Activated T-cell treated with anti-CD3 and anti-CD28 coated beads for 24 hours (primary cell): ENCODE results near the gene IWS1.
"Not testable (repeated sequence)": the region's sequence is repeated elsewhere in the genome, so short reads cannot be mapped to it uniquely, and the experiment has no call there.

Experiments used
- DNase-seq: peaks from one replicate; pipeline ENCODE4 v3.0.0-alpha.2; 2020; ENCODE audit warnings: low read depth

IWS1 gene

DNA sequence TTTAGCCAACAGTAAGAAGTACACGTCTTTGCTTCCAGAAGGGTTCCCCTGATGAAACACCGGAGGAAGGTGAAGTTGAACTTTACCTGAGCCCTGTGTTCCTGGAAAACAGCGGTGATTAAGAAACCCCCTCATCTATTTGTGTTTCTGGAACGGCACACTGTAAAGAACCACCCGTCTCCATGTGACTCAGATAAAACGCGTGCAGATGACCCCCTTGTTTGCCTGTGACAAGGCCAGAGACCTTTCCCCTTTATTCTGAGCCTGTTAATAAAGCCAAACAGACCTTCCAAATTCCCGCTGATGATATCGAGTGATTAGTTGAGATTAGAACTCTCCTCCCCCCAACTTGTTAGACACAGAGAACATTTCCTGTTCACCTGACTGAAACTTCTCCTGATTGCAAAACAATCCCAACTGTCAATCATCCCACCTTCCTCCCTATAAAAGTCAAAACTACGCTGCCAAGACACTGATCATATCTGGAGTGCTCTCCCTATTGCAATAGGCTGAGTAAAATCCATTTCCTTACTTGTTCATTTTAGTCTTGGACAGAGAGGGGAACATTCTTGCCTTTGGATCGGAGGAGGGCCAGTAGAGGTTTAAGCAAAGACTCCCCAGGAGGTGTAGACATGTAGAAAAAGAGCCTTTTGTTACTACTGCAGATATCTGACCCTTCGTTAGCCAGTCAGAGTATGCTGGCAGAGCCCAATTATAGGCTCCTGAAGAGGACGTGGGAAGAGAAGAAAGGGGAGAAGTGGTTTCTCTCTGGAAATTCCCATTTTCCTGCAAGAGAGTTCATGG is 914 bp upstream of the IWS1 start:
- DNase-seq = no peak

GRCh38 chr2:127525691-127526131 is 578 bp downstream of the IWS1 start:
- no peak for DNase-seq

GRCh38 chr2:127524198-127524834 is 2.0 kb downstream of the IWS1 start:
- not testable (repeated sequence) for DNase-seq

DNA sequence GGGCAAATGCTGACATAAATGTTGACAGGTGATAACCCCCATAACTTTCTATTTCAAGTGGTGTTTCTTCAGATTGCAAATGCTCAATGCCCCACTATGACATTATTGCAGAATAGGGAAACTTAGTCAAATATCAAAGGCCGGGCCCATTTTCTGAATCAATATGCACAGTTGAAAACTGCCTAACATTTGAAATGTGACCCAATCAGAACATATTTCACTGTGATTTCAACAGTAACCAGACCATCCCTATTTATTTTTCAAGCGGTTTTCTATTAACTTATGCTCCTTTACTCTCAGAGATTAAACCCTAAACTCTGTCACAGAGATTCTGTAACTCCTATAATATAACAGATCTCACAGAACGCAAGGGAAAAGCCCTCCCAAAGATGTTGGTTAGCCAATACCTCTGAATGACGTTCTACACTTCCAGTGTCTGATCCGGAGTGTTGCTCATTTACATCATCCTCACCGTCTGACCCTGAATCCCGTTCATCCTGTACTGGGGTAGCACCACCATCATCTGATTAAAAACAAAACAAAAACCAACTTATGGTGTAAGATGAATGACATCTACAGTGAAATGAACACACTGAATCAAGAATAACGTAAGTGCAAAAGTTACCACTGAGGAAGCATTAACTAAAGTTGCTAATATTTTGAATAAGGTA is 2.9 kb downstream of the IWS1 start:
- DNase-seq = no peak

- no peak for DNase-seq
Observed at GRCh38 chr2:127520424-127520823, 5.9 kb downstream of the IWS1 start.

DNA sequence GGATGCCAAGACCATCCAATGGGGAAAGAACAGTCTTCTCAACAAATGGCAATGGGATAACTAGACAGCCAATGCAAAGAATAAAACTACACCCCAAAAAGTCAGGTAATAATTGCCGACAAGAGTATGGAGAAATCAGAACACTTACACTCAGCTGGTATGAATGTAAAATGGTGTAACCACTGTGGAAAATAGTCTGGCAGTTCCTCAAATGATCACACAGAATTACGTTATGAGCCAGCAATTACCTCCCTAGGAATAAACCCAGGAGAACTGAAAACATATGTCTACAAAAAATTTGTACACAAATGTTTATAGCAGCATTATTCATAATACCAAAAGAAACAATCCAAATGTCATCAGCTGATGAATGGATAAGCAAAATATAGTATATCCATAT is 8.8 kb downstream of the IWS1 start:
- no peak for DNase-seq

DNA sequence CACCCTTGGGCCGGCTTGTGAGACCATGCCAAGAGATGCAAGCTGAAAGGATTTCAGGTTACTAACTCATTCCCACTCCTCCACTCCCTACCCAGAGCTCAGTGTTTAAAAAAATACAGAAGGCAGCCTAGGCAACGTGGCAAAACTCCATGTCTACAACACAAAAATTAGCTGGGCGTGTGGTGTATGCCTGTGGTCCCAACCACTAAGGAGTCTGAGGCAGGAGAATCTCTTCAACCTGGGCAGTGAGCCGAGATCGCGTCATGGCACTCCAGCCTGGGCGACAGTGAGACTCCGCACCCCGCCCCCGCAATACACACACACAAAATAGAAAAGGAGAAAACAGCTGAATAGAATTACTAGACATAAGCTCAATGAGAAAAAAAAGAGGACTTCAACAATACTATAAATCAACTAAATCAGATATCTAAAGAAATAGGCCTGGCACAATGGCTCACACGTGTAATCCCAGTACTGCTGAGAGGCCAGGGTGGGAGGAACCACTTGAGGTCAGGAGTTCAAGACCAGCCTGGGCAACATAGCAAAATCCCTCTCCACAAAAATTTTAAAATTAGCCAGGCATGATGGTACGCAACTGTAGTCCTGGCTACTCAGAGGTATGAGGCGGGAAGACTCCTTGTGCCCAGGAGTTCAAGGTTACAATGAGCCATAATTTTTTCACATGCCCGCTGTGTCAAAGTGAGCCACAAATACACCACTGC is 10.1 kb downstream of the IWS1 start:
- no peak for DNase-seq

GRCh38 chr2:127515383-127515915 is 10.8 kb downstream of the IWS1 start:
- no peak for DNase-seq

DNA sequence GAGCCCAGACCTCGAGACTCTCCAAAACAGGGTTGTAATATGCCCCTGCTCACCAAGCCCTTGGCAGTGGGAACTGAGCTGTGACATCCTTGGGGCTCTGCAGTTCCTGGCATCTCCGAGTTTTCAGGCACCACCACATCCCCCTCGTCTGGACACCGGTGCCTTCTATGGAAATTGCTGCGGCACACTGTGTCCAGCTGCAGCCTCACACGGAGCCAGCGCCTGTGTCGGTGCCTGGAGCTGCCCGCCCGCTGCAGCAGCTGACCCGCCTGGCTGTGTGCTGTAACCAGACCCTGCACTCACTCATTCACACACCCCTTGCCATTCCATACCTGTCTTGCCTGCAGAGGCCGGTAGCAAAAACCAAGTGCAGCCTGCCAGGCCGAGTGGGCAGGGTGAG is 11.8 kb downstream of the IWS1 start:
- DNase-seq = no peak

DNA sequence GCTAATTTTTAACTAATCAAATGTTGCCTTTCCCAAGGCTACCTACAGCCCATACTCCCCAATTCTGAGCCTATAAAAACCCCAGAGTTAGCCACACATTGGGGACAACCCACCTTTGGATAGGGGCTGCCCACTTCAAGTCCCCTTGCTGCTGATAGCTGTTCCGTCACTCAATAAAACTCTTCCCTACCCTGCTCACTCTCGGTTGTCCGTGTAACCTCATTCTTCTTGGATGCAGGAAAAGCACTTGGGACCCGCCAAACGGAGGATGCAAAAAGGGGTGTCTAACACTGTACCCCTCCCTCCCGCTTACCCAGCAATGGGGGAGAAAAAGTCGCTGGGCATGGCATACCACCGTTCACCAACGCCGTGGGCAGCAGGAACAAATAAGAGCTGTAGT is 12.2 kb downstream of the IWS1 start:
- DNase-seq = no peak

- no peak for DNase-seq
Observed at GRCh38 chr2:127512362-127512761, 13.9 kb downstream of the IWS1 start.

GRCh38 chr2:127511917-127512316 is 14.4 kb downstream of the IWS1 start:
- DNase-seq = no peak

DNA sequence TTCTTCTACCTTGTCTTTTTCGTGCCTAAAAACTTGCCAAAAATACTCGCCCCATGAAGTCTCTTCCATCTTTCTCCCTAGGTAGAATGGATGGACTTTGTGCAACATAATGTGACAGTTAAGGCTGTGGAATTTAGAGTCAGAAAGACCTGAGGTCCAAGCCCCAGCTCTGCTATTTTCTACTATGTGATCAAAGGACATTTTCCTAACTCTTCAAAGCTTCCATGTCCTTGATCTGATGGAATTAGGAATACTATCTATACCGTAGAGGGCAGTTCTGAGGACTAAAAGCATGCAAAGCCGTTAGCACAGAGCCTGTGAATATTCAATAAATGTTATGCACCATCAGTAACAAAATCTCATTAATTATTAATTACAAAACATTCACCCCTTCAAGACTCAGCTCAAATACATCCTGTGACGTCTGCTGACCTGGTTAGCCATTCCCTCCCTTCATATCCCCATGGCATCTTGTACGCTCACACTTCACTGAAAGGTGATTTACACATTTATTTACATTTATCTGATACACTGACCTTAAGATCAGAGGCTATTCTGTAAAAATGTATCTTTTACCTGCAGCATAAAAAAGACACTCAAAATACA is 15.1 kb downstream of the IWS1 start:
- DNase-seq = no peak

DNA sequence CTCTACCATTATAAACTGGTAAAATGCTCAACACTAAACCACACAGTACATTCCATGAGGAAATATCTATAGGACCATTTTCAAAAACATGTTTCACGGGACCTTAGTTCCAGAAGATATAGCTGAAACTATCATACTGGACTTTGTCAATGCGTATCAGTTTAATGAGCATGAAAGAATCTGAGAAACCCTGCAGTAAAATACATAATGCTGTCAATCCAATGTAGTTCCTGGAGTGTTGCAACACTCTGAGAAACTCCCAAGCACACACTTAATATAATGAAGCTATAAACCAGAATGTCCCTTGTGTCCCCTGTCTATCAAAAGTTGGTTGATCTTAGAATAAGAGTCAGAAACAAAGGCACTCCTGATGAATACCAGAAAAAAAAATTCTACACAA is 16.2 kb downstream of the IWS1 start:
- no peak for DNase-seq

- DNase-seq = no peak
Observed at GRCh38 chr2:127508631-127509034, 17.7 kb downstream of the IWS1 start.

DNA sequence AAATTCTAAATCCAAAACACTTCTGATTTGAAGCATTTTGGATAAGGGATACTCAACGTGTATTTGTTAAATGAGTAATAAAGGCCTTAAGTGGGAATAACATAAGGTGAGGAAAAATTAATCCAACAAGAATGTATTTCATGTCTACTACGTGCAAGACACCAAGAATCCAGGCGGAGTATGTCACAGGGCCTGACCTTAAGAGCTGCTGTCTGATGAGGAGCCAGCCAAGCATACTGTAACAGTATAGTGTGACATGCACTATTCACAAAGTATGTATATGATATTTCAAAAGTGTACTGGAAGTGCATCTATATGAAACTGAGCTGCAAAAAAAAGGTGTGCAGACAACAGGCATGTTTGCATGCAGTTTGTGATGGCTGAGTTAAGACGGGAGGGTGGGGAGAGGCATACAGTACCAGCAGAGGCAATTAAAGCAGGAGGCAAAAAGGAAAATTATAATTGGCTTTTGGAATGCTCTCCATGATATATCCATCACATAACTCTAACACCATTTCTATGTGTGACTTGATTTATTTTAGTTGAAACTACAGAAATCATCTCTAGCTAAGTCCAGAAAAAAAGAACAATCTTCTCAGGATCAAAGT is 18.2 kb downstream of the IWS1 start:
- no peak for DNase-seq

- no peak for DNase-seq
Observed at GRCh38 chr2:127506510-127506909, 19.8 kb downstream of the IWS1 start.

DNA sequence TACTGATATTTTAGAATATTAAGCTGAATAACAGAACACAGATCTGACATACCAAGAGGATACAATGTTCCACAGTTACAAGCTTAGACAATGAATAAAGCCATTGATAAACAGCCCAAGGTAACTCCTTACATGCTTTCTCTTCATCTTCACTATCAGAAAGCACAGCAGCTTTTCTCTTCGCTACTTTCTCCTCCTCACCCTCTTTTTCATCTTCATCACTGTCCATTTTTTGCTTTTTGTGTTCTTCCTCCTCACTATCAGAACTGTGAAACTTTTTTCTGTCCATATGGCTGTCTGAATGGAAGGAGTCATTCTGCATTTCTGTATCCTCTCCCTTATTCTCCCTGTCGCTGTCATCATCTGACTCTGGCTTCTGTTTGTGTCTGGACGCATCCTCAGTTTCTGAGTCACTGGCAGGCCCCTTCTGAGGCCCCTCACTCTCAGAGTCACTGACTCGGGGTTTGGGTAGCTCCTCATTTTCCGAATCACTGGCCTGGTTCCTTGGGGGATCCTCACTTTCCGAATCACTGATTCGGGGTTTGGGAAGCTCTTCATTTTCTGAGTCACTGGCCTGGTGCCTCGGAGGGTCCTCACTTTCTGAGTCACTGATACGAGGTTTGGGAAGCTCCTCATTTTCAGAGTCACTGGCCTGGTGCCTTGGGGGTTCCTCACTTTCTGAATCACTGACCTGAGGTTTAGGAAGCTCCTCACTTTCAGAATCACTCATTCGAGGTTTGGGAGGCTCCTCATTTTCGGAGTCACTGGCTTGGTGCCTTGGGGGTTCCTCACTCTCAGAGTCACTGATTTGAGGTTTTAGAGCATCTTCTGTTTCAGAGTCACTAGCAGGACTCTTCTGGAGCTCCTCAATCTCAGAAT is 21.5 kb downstream of the IWS1 start:
- no peak for DNase-seq

- DNase-seq = no peak
Observed at GRCh38 chr2:127503491-127503890, 22.8 kb downstream of the IWS1 start.

DNA sequence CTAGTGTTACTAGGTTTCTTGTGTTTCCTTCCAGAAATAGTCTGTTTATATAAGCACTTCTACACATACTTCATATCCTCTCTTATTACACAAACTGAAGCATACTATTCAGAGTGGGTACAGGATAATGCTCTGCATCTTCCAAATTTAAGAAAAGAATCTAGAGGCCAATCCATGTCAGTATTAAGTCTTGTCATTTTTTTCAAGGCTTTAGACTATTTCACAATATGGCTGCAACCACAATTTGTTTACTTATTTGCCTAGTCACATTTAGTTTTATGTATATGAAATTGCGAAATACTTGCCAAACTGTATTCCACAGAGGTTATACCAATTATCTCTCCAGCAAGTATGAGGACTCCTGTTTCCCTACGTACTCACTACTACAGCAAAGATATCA is 27.9 kb downstream of the IWS1 start:
- DNase-seq = no peak
